SH-SY5Y (cell line): ENCODE results near the gene CUZD1.

Experiments used
- GATA2 ChIP-seq: IDR thresholded peaks from 2 replicates; pipeline ENCODE4 v1.6.1; 2011; ENCODE audit warnings: mild to moderate bottlenecking, low read depth, low read length
- GATA3 ChIP-seq: IDR thresholded peaks from 2 replicates; pipeline ENCODE4 v1.6.1; 2011; ENCODE audit warnings: low read depth, mild to moderate bottlenecking, low read length, moderate library complexity

DNA sequence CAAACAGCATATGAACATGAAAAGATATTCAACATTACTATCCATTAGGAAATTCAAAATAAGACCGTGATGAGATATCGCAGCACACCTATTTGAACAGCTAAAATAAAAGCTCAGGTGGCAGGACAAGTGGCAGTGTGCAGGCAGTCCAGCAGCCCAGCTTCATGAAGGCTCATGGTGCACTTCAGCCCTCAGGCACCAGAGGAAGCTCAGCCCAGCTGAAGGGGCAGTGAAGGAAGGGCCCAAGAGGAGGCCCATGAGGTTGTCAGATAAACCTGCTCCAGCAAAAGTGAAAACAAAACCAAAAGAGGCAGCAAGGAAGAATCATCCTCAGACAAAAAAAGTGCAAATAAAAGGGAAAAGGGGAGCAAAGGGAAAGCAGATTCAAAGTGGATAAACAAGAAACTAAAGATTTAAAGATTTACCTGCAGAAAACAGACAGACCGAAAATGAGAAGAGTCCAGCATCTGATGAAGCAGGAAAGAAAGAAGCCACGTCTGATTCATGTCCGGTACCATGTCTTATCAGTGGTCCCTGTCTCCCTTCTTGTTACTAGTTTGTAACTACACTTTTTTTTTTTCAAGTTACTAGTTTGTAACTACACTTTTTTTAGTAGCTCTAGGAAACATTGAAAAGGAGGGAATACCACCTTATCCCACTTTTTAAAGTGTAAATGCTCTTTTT lies 48.7 kb upstream of the CUZD1 start:
- TF ChIP-seq GATA2 = no peak
- TF ChIP-seq GATA3 = no peak
